Stomach smooth muscle (tissue), 2 donors: ENCODE measurements around the gene COL3A1.

ENCODE experiments used
- H3K27ac ChIP-seq: one replicate; pipeline ENCODE4 v1.7.0; 2013; ENCODE audit warnings: mild to moderate bottlenecking, low read length, inconsistent platforms
- H3K27me3 ChIP-seq, 2 donors: one replicate each; pipeline ENCODE4 v1.7.0; 2013; ENCODE audit warnings: low read length in 2 of 2; ENCODE audit not compliant: insufficient read depth in 2 of 2, control insufficient read depth in 1 of 2
- H3K36me3 ChIP-seq, 2 donors: one replicate each; pipeline ENCODE4 v1.7.0; 2013; ENCODE audit warnings: low read length in 2 of 2; ENCODE audit not compliant: control insufficient read depth in 2 of 2, insufficient read depth in 2 of 2
- H3K4me1 ChIP-seq: one replicate; pipeline ENCODE4 v1.7.0; 2013; ENCODE audit warnings: low read length; ENCODE audit not compliant: control insufficient read depth, insufficient read depth
- H3K4me3 ChIP-seq, 2 donors: one replicate each; pipeline ENCODE4 v1.7.0; 2013; ENCODE audit warnings: low read length in 2 of 2
- H3K9ac ChIP-seq, 2 donors: one replicate each; pipeline ENCODE4 v1.7.0; 2013; ENCODE audit warnings: low read length in 2 of 2, mild to moderate bottlenecking in 1 of 2
- H3K9me3 ChIP-seq, 2 donors: one replicate each; pipeline ENCODE4 v1.7.0; 2013; ENCODE audit warnings: low read length in 2 of 2; ENCODE audit not compliant: control insufficient read depth in 2 of 2
- donor health status: healthy.
- donor health status: Pancreatic carcinoma.

Gene COL3A1

DNA sequence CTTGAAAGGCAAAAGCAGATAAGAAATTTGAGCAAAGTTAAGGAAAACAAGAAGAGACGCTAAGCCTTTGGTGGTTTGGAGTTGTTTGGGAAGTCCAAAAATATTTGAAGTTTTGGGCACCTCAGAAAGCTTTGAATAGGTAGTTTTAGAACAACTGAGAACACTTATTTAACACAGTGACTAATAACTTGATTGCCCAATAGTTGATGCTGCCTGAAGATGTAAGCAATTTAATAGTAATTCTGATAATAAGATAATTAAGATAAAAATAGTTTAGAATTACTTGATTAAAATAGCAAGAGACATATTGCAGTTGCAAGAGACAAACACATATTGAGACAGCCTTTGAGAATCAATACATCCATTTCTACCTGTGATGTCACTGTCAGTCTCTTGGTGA, 16.5 kb upstream of the COL3A1 start:
- Histone ChIP-seq H3K27me3 (no peaks in the 10 kb centered on the region), H3K9me3 (no peaks in the 10 kb centered on the region), H3K4me3 (no peak overlapping the region), H3K36me3 (no peaks in the 10 kb centered on the region), H3K4me1 (no peaks in the 10 kb centered on the region), H3K9ac (no peak overlapping the region), H3K27ac (no peak overlapping the region)

DNA sequence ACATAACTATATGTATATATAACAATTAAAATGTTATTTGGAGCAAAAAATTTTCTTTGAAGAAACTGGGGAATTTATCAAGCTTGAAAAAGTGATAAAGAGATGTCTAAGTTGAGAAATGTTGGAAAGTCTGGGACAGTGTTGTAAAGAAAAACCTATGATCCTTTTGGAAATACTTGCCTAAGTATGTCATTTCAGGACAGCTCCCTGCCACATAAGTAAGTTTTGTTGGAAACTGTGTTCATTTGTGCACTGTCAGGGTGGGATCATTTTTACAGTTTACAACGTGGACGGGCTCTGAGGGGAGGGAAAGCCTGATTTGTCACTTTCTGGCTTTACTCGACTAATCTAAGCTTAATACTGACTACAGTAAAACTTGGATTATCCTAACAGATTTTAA, 10.4 kb upstream of the COL3A1 start:
- Histone ChIP-seq H3K4me1 (no peaks in the 10 kb centered on the region), H3K9ac (no peak overlapping the region), H3K36me3 (no peaks in the 10 kb centered on the region), H3K4me3 (no peak overlapping the region), H3K9me3 (no peaks in the 10 kb centered on the region), H3K27me3 (no peaks in the 10 kb centered on the region), H3K27ac (no peak overlapping the region)

DNA sequence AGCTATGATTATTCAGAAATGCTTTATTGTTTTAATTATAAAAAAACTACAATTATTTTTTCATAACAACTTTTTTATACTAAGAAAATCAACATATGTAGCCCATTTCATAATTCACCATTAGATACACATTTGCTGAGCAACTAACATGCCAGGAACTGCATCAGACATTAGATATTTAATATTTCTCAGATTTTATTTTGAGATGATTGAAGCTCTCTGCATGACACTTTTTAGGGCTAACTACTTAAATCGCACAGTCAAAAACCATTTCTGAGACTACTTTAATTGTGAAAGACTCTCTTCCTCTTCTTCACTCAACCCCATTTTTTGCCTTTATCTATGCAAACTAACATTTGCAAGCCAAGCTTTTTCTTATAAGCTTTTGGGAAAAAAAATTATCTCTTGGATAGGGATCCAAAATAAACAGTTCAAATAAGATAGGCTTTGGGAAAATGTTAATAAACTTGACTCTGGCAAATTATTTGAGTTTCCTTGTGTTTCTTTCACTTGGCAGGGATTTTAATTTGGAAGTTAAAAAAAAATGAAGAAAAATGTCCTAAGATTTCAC, 9.1 kb upstream of the COL3A1 start:
- no peaks in the 10 kb centered on the region for H3K27me3 ChIP-seq
- no peak overlapping the region for H3K9ac ChIP-seq
- H3K27ac ChIP-seq = no peak overlapping the region
- H3K9me3 ChIP-seq = no peaks in the 10 kb centered on the region
- no peaks in the 10 kb centered on the region for H3K36me3 ChIP-seq
- no peak overlapping the region for H3K4me3 ChIP-seq
- H3K4me1 ChIP-seq = peaks cover 6% of the 10 kb centered on the region

DNA sequence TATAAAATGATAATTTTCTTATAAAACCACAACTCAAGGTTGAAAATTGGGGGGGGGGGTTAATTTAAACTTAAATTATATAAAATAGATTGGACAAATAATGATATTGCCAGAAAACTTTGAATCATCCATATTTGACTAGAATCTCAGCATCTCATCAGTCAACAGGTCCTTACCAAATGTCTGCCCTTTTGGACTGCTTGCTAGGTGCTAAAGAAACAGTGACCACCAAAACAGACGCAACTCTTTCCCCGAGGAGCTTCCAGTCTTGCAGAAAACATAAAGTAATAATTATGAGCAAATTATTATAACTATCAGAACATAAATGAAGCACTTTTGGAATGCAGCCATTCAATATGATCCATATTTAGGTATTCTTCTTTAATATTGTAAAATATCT, 8.6 kb upstream of the COL3A1 start:
- Histone ChIP-seq H3K9me3 (no peaks in the 10 kb centered on the region), H3K4me3 (no peak overlapping the region), H3K36me3 (no peaks in the 10 kb centered on the region), H3K27ac (no peak overlapping the region), H3K4me1 (peaks cover 6% of the 10 kb centered on the region), H3K27me3 (no peaks in the 10 kb centered on the region), H3K9ac (no peak overlapping the region)

DNA sequence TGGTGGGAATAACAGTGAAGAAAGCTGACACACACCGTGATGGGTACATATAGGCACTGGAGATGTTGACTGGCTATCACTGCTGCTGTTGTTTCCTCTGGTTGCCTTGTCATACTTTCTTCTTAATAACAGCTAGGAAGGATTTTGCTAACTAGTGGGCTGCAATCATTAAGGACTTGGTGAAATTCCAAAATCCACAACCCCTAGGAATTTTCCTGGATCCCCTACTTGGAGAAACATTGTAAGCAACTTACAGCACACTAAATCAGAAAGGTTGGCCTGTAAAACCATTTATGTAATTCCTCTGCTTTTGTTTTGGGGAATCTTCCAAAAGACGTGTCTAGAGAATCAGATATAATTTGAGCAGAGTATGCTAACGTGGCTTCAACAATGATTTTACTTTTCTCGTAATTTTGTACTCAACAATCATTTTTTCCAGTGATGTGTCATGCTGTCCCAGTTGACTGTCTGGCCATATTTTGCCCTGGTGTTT, 8.0 kb upstream of the COL3A1 start:
- no peaks in the 10 kb centered on the region for H3K27me3 ChIP-seq
- H3K36me3 ChIP-seq = no peaks in the 10 kb centered on the region
- peaks cover 6% of the 10 kb centered on the region for H3K4me1 ChIP-seq
- H3K4me3 ChIP-seq = no peak overlapping the region
- no peak overlapping the region for H3K9ac ChIP-seq
- H3K27ac ChIP-seq = no peak overlapping the region
- no peaks in the 10 kb centered on the region for H3K9me3 ChIP-seq

DNA sequence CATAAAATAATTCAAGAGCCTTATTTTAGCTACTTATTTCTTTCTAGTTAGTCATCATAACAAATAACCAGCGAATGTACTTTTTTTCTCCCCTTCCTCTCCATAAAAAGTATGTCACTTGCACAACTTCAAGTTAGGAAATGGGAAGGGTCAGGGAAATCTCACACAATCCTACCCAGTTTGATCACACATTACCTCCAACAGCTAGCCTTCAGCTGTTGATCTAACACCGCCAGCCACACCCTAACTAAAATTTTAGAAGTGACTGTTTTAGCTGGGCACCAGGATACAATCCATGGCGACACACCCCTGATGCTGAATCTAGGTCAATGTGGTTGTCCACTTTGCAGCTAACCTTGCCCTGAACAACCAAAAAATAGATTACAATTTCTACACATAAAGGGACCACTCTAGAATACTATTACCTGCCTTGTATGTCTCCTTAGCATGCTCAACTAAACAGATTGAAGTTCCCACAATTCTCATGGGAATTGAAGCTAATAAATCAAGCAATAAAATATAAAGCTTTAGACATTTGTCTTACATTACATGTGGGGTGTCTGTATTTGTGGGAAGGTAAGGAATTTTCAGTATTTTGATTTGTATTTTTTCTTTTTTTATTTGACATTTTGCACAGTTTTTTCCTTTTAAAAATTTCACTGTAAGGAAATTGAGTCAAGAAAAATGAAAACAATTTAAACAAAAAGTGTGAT, 7.3 kb upstream of the COL3A1 start:
- no peaks in the 10 kb centered on the region for H3K36me3 ChIP-seq
- H3K9me3 ChIP-seq = no peaks in the 10 kb centered on the region
- H3K9ac ChIP-seq = no peak overlapping the region
- no peaks in the 10 kb centered on the region for H3K27me3 ChIP-seq
- H3K4me3 ChIP-seq = no peak overlapping the region
- peaks cover 12% of the 10 kb centered on the region for H3K4me1 ChIP-seq
- H3K27ac ChIP-seq = no peak overlapping the region

DNA sequence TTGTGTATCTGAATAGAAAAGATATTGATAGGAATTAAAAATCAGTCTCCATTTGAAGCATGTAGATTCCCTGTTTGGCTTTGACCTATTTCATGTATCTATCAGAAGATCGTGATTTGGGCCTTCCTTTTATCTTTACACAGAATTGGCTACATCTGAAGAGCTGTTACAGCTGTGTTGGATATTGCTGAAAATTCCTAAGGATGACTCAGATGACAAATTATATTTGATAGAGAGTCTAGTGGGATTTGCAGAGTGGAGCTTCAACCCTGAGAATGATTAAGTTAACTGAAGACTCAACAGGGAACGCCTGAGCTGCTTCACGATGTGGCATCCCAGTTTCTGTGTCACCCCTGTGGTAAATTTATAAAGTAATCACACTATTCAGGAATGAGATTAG, 4.9 kb upstream of the COL3A1 start:
- Histone ChIP-seq H3K27ac (peak overlapping the region; percentile 37), H3K4me3 (peak overlapping the region in 1 of 2 donors; percentile 16)

DNA sequence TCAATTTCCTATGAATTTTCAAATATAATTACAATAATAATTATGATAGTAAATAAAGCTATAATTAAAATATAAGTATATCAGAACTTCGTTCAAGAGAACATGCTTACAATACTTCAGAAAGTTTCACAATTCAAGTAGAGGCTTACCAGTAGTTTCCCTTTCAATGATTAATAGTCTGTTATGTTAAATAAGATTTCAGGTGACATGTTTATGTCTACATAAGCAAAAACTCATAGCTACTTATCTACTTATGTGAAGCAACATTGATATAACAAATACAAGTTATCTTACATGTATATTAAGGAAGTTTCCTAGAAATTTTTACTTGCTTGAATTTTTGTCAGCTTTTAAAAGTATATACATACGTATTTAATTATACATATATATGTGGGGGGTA, 4.5 kb upstream of the COL3A1 start:
- Histone ChIP-seq H3K27me3 (no peaks in the 10 kb centered on the region), H3K27ac (peak overlapping the region; percentile 18), H3K4me3 (peak overlapping the region in 1 of 2 donors; percentile 16), H3K9ac (no peak overlapping the region), H3K4me1 (peaks cover 12% of the 10 kb centered on the region), H3K36me3 (no peaks in the 10 kb centered on the region), H3K9me3 (no peaks in the 10 kb centered on the region)

More for the DNA sequence above, 4.9 kb upstream of the COL3A1 start:
- no peaks in the 10 kb centered on the region for H3K9me3 ChIP-seq
- H3K36me3 ChIP-seq = no peaks in the 10 kb centered on the region
- peaks cover 12% of the 10 kb centered on the region for H3K4me1 ChIP-seq
- H3K9ac ChIP-seq = no peak overlapping the region
- no peaks in the 10 kb centered on the region for H3K27me3 ChIP-seq

DNA sequence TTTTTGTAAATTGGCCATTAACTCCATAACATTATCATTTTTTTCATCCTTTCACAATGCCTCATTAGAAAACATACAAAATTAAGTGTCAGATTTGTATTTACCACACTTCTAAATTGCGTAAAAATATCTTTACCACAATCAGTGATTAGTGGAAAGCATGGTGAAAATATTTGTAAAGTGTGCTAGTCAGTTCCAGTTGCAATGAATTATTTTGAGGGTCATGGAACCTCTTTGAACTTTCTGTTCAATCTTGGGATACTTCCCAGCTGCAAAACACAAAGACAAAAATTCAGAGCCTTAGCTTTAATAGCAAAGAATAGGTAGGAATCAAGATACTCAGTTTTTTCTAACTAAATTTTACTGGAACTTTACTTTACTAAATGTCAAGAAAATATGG, 4.0 kb upstream of the COL3A1 start:
- H3K9ac ChIP-seq = no peak overlapping the region
- peak overlapping the region; percentile 18 for H3K27ac ChIP-seq
- no peaks in the 10 kb centered on the region for H3K36me3 ChIP-seq
- H3K27me3 ChIP-seq = no peaks in the 10 kb centered on the region
- H3K4me3 ChIP-seq = peak overlapping the region in 1 of 2 donors; percentile 9
- peaks cover 12% of the 10 kb centered on the region for H3K4me1 ChIP-seq
- no peaks in the 10 kb centered on the region for H3K9me3 ChIP-seq

DNA sequence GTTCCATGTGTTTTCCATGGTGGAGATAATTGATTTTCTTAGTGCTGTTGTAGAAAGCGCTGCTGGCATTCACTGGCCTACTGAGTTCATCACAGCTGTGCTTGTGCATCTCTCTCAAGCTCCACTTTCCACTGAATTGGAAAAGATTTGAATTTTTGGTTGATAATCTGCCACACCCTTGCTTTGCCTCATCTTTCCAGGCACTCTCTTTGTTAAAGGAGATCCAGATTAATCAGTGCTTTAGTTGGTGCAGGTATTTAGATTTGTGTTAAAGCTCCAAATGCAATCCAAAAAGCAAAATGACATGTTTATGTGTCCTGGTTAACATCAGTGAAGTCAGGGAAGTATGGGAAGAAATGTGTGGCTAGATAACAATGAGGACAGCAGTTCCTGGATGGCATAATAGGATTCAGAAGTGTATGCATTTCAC, 2.7 kb upstream of the COL3A1 start:
- H3K36me3 ChIP-seq = no peaks in the 10 kb centered on the region
- H3K4me3 ChIP-seq = peak overlapping the region; percentile 4 to 17
- peaks cover 12% of the 10 kb centered on the region for H3K4me1 ChIP-seq
- H3K9ac ChIP-seq = no peak overlapping the region
- no peaks in the 10 kb centered on the region for H3K27me3 ChIP-seq
- no peaks in the 10 kb centered on the region for H3K9me3 ChIP-seq
- peak overlapping the region; percentile 61 for H3K27ac ChIP-seq

DNA sequence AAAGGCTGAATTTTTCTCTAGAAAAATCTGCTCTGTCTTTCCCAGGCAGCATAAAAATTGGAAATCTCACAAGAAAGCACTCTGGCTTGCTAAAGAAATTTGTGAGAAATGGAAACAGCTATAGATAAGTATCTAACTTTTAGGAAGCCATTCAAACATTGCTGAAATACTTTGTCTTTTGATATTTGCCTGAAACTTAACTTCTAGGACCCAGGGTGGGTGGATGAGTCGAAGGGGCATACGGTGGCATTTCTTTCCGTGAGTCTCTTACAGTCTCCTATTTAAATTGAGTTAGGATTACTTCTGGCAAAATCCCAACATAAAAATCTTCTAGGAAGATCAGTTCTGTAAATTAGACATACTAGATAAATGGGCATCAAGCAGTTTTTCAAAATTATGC, 532 bp upstream of the COL3A1 start:
- H3K9me3 ChIP-seq = no peaks in the 10 kb centered on the region
- peak overlapping the region; percentile 81 to 92 for H3K4me3 ChIP-seq
- peak overlapping the region; percentile 83 to 90 for H3K9ac ChIP-seq
- H3K4me1 ChIP-seq = peaks cover 12% of the 10 kb centered on the region
- H3K36me3 ChIP-seq = no peaks in the 10 kb centered on the region
- H3K27me3 ChIP-seq = no peaks in the 10 kb centered on the region
- H3K27ac ChIP-seq = peak overlapping the region; percentile 86
